ENCODE measurements around the gene NCKAP5.

The NCKAP5 gene

DNA sequence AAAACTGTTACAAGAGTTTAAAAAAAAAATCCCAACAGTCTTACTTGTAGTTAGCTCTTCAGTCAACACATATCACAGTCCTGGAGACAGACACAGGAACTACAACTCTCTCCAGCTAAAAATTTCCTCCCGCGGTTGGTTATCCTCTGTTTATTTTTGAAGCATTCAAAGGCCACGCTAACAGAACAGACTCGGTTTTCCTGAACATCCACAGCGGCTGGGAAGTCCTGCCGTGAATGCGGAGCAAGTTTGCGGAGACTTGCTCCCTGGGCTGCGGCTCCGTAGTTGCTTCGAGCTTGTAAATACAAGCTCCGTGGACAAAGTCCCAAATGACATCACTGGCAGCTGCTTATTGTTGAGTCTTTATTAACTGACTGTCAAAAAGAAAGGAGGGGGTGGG, at the start of gene NCKAP5:
NCKAP5 (minus strand) TSS at position 292 of the 400 bp plus-strand sequence. CDS start 50,937 bp downstream, outside the sequence.
- no peak for FAIRE-seq

DNA sequence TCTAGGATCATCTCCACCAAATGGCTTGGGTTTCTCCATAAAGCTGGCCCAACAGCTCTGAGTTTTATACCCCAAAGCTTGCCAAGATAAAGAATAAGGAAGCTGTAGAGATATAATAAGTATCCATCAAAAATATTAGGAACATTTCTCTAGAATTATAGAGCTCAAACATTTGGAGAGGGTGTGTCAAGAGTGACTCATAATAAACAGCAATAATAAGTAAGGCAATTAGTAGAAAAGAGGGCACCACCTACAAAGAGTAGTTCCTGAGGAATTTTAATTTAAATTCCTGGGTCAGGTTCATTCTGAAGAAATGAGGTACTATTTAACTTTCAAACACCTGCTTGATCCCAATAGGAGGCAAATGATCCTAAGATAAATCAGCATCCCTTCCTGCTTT, 41.4 kb upstream of the NCKAP5 start:
- no peak for FAIRE-seq

- no peak for FAIRE-seq
These were observed 40.0 kb upstream of the NCKAP5 start for GRCh38 chr2:133608291-133608690.

DNA sequence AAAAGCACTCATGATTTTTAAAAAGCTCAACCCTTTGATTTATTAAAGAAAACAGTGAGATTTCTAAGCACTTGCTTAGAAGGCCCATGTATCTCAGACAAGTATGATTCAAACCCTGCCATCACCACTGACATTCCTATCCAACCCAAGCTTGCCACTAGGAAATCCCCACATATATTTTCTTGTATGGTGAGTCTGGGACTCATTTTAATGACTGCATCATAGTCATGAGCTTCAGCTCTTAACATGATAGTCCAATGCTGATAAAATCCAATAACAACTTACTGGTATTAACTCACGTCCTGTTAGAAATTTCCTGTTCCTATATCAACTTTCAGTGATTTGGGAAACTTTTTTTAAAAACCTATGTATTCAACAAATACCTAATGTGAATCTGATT, 39.4 kb upstream of the NCKAP5 start:
- no peak for FAIRE-seq

DNA sequence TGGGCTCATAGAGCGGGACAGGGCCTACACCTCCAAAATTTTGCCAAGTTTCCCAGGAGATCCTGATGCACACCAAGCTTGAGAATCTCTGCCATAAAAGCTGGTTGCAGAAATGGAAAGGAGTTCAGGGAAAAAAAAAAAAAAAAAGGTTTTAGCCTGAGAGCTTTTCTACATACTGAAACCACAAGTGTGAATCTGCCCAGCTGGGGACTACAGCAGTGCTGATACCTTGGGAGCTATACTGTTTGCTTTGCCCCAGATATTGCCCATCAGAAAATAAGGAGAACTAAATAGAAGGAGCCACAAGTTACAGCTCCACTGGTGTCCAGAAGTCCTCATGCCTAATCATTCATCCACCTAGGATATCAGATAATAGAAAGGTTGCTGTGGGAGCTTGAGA, 38.4 kb upstream of the NCKAP5 start:
- FAIRE-seq = no peak

DNA sequence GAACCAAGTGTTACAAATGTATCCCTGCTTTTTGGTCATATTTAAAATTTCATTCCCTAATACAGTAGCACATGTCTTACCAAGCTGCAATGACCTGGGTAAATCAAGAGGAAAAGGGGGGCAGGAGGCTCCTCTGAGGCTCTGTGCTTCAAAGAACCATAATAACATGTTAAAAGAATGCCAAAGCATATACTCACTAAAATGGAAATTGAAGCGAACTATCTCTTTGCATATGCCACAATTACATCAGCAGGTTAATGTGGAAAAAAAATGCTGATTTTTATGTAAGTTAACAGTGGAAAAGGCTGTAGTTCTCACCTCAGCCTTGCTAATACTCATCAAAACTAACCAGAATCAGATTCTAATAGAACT, 37.5 kb upstream of the NCKAP5 start:
- FAIRE-seq = no peak

DNA sequence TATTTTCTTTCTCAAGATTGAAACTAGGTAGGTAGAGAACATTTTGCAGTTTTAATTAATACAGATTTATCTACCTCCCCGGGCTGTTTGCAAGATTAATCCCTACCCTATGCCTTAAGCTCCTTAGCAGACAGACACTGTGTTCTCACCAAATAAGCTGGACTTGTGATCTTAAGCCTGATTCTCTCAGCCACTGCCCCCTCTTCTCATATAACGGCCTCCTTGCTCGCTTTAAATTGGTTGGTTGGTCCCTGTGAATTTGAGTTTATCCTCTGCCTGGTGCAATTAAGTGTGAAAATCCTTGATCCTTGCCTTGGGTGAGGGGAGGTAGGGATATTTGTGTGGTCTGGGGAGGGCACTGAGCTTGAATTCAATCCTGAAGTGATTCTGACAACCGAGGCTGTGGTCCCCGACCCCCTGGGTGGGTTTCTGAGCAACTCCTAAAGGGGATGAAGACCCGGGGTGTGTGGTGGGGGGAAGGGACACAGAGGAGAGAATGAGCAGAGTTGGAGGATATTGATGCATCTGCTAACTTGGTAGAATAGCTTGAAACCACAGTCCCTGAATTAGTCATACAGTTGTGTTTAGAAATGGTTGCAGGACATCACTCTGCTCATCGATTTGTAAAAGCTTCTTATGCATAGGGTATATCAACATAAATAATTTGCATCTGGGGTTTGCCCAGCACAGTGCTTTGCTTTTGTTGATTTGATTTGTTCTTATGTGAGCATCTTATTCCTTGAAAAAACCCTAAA, 36.9 kb upstream of the NCKAP5 start:
- FAIRE-seq = no peak

DNA sequence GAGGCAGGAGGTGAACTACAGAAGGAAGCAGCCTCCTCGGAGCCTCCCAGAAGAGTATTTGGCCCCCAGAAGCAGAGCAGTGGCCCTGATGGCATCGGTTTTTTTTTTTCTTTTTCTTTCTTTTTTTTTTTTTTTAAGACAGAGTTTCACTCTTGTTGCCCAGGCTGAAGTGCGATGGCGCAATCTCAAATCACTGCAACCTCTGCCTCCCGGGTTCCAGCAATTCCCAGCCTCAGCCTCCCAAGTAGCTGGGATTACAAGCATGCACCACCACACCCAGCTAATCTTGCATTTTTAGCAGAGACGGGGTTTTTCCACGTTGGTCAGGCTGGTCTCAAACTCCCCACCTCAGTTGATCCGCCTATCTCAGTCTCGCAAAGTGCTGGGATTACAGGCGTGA, 34.8 kb upstream of the NCKAP5 start:
- FAIRE-seq = no peak

DNA sequence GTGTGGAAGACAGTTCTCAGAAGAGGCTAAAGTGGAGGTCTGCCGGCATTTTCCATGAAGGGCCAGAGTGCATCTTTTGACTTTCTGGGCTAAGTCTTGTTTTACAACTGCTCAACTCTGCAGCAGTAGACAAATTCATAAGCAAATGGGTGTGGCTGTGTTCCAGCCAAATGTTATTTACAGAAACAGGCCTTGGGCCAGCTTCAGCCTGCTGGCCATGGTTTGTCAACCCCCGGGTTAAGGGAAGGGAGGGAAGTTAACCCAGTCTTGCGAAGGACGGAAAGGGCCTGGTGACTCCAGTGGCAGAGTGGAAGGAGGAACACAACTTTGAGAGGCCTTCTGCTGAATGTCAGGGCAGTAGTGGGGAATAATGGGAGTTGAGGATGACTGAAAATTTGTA, 34.3 kb upstream of the NCKAP5 start:
- FAIRE-seq = no peak

DNA sequence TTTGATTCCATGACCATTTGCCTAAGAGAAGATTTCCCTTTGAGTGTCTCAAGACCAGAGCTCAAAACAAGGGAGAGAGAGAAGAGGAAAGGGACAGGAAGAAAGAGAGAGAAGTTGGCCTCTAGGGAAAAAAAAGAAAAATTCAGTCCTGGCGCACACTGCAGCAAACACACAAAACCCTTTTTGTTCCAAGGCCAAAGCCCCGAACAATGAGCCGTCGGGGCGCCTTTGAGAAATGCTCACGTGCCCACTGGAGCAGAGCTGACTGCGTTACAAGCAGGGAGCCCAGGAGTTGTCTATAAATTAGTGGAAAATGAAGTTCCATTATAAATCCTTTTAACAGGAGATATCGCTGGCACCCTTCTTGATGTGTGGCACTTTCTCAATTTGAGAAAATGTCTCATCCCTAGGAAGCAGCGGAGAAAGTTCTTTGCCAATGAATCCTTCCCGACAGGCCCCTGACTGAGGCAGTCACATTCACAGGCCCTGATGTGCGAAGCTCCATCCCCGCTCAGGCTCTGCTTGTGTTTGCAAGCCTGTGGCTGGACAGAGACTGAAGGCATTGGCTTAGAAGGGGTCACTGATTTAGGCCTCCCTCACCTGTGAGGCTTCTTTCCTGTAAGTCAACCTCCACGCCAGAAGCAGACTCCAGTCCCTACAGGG, 32.1 kb upstream of the NCKAP5 start:
- FAIRE-seq = no peak

DNA sequence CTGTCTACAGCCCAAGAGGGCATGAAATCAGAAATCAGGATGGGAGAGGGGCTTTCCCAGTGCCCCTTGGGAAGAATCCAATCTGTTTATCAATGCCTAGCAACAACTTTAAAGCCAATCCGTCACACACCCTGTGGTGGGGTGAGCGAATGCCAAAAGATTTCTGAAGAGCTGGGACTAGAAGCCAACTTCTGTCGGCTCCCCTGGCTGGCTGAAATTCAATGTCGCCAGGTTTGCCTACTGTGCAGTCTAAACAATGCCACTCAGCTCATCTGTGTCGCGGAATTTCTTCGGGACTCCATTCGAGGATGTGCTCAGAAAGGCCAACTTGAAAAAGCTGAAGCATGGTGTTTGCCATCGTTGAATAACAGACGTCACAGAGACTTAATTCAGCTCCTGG, 31.5 kb upstream of the NCKAP5 start:
- FAIRE-seq = no peak

DNA sequence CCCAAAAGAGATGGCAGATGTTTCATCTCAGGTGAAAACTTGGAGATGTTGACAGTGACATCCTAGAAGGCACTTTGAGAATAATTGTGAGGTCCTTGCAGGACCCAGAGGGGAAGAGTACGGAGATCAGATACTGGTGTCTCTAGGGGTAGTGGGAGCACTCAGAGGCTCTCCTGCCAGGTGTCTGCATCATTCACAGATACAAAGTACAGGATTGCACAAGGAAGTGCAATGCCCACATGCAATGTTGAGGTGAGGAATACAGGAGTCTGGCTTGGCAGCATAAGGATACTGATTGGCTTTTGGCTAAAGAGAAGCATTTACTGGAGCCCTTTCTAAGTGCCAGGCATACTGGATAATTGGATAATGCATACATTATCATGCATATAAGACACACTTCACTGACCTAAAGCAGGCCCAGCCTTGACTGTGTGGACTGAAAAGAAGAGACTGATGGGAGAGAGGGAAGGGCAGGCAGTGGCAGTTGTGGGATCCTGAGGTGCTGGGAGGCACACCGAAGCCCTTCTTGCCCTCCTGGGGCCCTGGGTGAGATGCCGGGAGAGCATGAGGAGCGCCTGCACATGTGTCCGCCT, 31.0 kb upstream of the NCKAP5 start:
- FAIRE-seq = no peak

GRCh38 chr2:133598769-133599168, 30.5 kb upstream of the NCKAP5 start:
- FAIRE-seq = no peak

GRCh38 chr2:133596701-133597393, 28.6 kb upstream of the NCKAP5 start:
- no peak for FAIRE-seq

DNA sequence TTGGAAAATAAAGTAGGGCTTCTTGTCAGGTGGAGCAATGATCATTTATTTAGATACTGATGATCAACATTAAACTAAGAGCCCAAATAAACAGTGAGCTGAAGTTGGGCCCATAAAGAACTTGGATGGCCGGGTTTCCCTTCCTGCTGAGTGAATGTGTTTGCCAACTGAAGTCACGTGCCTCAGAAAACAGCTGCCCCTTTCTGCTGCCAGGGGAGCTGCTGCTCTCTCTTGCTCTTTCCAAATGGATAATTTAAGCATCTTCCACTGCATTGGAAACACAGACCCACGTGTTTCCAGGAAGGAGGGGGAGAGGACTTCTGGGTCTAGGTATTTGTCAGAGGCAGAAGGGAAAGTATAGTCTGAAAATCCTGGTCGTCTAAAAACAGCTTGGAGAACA, 22.9 kb upstream of the NCKAP5 start:
- FAIRE-seq = no peak

DNA sequence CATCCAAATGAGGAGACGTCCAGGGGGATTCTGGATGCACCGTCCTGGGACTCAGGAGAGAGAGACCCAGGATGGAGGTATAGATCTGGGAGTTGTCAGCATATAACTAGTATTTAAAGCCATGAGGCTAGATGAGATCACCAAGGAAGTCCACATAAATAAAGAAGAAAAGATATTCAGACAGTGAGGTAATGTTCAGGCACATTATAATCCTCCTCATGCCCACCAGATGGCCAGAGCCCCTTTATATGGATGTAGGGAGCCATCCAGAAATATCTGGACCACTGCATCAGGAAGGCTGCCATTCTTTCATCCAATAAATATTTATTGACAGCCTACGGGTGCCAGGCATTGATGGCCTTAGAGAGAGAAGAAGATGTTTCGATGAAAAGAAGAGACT, 21.2 kb upstream of the NCKAP5 start:
- FAIRE-seq = no peak

DNA sequence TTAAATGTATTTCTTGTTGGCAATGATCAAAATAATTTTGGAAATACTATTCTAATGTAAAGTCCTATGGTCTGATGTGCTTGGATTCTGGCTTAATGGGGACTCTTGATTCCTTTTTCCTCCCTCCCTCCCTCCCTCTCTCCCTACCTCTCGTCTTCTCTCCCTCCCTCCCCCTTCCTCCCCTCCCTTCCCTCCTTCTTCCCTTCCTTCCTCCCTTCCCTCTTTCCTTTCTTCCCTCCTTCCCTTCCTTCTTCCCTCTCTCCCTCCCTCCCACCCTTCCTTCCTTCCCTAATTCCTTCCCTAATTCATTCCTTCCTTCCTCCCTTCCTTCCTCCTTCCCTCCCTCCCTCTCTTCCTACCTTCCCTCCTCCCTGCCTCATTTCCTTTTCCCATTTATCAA, 19.9 kb upstream of the NCKAP5 start:
- no peak for FAIRE-seq

- no peak for FAIRE-seq
These were observed 18.7 kb upstream of the NCKAP5 start for GRCh38 chr2:133586978-133587377.

DNA sequence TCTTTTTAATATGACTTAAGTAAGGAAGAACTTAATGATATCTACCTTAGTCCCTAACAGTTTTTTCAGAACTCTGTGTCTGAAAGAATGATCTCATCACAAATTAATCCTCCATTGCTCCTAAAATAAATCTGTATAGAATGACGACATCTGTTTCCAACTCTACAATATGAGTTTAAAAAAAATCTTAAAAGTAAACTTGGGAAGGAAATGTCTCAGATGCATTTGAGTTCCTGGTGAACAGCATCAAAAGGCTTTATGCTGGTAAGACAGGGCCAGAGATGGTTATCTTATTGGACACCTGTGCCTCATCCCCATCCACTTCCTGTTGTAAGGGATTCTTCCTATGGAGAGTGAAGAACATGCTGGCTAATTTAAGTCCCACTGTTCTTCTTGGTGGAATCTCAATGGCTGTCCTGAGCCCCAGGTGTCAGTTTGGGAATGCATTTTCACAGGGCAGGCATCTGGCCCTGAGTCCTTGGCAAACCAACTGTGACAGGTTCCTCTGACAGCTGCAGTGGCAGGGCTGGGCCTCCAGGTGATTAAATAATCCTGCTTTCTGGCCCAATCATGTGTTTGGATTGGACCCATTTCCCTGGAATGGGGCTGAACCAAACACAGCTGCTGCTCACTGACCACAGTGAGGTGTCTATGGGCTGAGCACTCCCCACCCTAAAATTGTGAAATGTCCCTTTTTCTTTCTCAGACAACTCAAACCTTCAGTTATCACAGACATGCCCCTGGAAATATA, 12.9 kb upstream of the NCKAP5 start:
- FAIRE-seq = no peak

- FAIRE-seq = no peak
These were observed 11.0 kb upstream of the NCKAP5 start for GRCh38 chr2:133579274-133579673.

DNA sequence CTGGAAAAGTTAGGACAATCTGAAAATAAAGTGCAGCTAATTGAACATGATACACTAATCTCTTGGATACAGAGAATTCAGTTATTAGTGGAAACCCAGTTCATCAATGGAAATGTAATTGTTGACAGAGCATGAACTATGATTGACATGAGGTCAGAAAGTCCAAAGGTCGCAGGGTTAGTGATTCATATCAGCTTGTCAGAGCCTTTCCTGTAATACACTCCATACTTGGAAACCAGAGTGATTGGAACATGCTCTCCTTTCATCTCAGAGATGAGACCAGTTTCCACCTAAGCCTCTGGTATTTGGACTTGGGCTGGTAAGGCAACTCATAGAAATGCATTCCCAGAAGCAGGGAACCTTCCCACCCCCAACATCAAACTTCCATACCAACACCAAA, 8.5 kb upstream of the NCKAP5 start:
- FAIRE-seq = no peak

DNA sequence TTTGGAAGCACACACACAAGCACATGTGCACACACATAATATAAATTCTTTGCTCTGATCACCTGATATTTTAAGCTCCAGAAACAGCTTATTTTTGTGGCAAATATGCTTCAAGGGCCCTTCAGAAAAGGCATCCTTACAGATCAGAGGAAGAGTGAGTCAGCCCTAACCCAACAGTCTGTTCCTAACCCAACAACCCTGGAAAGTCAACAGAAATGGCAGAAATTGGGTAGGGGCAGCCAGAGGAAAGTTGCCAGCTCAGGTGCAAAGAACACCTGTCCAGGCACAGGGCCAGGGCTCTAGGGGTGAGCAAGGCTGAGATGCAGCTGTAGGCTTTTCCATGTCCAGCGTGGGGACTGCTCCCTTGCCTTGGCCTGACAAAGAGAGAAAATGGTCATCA, 6.4 kb upstream of the NCKAP5 start:
- FAIRE-seq = no peak

- no peak for FAIRE-seq
These were observed 5.9 kb upstream of the NCKAP5 start for GRCh38 chr2:133574186-133574585.
